ENCODE results near the gene SOX8. TPM values are rescaled to one million over a fixed set of nuclear protein-coding genes. Genes with fewer than 3 reads are reported as not detected.

The SOX8 gene
- total RNA-seq, 1 experiment from 2014 or later, result not detected

GRCh38 chr16:1010815-1011214 lies 29.2 kb downstream of the SOX8 start:
- no TSS peak for BruUV-seq (replicated peaks)
- CTCF ChIA-PET, result no interaction called here
- no peak for DNase-seq (ENCODE audit: unreplicated experiment)
- H3K4me3 Mint-ChIP-seq (ENCODE audit: unreplicated experiment), result no peak overlapping the region
- intact Hi-C loops (cut with micrococcal nuclease), result no loop called here
- H3K9me3 Mint-ChIP-seq (ENCODE audit: unreplicated experiment), result no peaks in the 10 kb centered on the region
- peaks cover 6% of the 10 kb centered on the region for H3K36me3 Mint-ChIP-seq (ENCODE audit: insufficient read depth, unreplicated experiment)
- peaks cover 50% of the 10 kb centered on the region for H3K27me3 Mint-ChIP-seq (ENCODE audit: insufficient read depth, unreplicated experiment)
- H3K27ac Mint-ChIP-seq (ENCODE audit: low read depth, unreplicated experiment), result no peak overlapping the region
- POLR2A ChIA-PET, result no interaction called here
- no peaks in the 10 kb centered on the region for H3K4me1 Mint-ChIP-seq (ENCODE audit: insufficient read depth, unreplicated experiment)
- TF ChIP-seq CTCF (IDR thresholded peaks at IDR 0.05; ENCODE audit: unreplicated experiment), result no peak

GRCh38 chr16:1011316-1012082 lies 29.9 kb downstream of the SOX8 start:
- H3K4me1 Mint-ChIP-seq (ENCODE audit: insufficient read depth, unreplicated experiment), result no peaks in the 10 kb centered on the region
- no peak overlapping the region for H3K27ac Mint-ChIP-seq (ENCODE audit: low read depth, unreplicated experiment)
- peaks cover 6% of the 10 kb centered on the region for H3K36me3 Mint-ChIP-seq (ENCODE audit: insufficient read depth, unreplicated experiment)
- no peaks in the 10 kb centered on the region for H3K9me3 Mint-ChIP-seq (ENCODE audit: unreplicated experiment)
- intact Hi-C loops (cut with micrococcal nuclease), result no loop called here
- POLR2A ChIA-PET, result no interaction called here
- BruUV-seq (replicated peaks), result no TSS peak
- no peak overlapping the region for H3K4me3 Mint-ChIP-seq (ENCODE audit: unreplicated experiment)
- CTCF ChIA-PET, result no interaction called here
- TF ChIP-seq CTCF (IDR thresholded peaks at IDR 0.05; ENCODE audit: unreplicated experiment), result no peak
- no peak for DNase-seq (ENCODE audit: unreplicated experiment)
- H3K27me3 Mint-ChIP-seq (ENCODE audit: insufficient read depth, unreplicated experiment), result peaks cover 43% of the 10 kb centered on the region

GRCh38 chr16:1012135-1012534 lies 30.6 kb downstream of the SOX8 start:
- peaks cover 42% of the 10 kb centered on the region for H3K27me3 Mint-ChIP-seq (ENCODE audit: insufficient read depth, unreplicated experiment)
- ChIA-PET POLR2A (no interaction called here), CTCF (no interaction called here)
- H3K4me3 Mint-ChIP-seq (ENCODE audit: unreplicated experiment), result no peak overlapping the region
- H3K27ac Mint-ChIP-seq (ENCODE audit: low read depth, unreplicated experiment), result no peak overlapping the region
- no TSS peak for BruUV-seq (replicated peaks)
- no peak for TF ChIP-seq CTCF (IDR thresholded peaks at IDR 0.05; ENCODE audit: unreplicated experiment)
- no peak for DNase-seq (ENCODE audit: unreplicated experiment)
- H3K36me3 Mint-ChIP-seq (ENCODE audit: insufficient read depth, unreplicated experiment), result peaks cover 6% of the 10 kb centered on the region
- H3K4me1 Mint-ChIP-seq (ENCODE audit: insufficient read depth, unreplicated experiment), result no peaks in the 10 kb centered on the region
- H3K9me3 Mint-ChIP-seq (ENCODE audit: unreplicated experiment), result no peaks in the 10 kb centered on the region
- intact Hi-C loops (cut with micrococcal nuclease), result no loop called here

- peaks cover 6% of the 10 kb centered on the region for H3K36me3 Mint-ChIP-seq (ENCODE audit: insufficient read depth, unreplicated experiment)
- H3K27ac Mint-ChIP-seq (ENCODE audit: low read depth, unreplicated experiment), result no peak overlapping the region
- no peak for TF ChIP-seq CTCF (IDR thresholded peaks at IDR 0.05; ENCODE audit: unreplicated experiment)
- CTCF ChIA-PET, result interaction anchor here (1.0 kb wide), 1 partner anchor 42 kb away, joined by 3 read pairs; no protein-coding TSS in a partner anchor
- no TSS peak for BruUV-seq (replicated peaks)
- no peaks in the 10 kb centered on the region for H3K4me1 Mint-ChIP-seq (ENCODE audit: insufficient read depth, unreplicated experiment)
- no peaks in the 10 kb centered on the region for H3K9me3 Mint-ChIP-seq (ENCODE audit: unreplicated experiment)
- POLR2A ChIA-PET, result no interaction called here
- intact Hi-C loops (cut with micrococcal nuclease), result no loop called here
- DNase-seq (ENCODE audit: unreplicated experiment), result no peak
- H3K27me3 Mint-ChIP-seq (ENCODE audit: insufficient read depth, unreplicated experiment), result peaks cover 42% of the 10 kb centered on the region
- no peak overlapping the region for H3K4me3 Mint-ChIP-seq (ENCODE audit: unreplicated experiment)
Observed at GRCh38 chr16:1012722-1013592, 31.4 kb downstream of the SOX8 start.

Data from MCF 10A (cell line).